GM18508 (cell line): Measurements from ENCODE around the gene SGF29.
"Not testable (repeated sequence)": the region's sequence is repeated elsewhere in the genome, so short reads cannot be mapped to it uniquely, and the experiment has no call there.

Source experiments
- ATAC-seq: cut with Tn5 transposase; IDR thresholded peaks from one replicate; pipeline ENCODE4 v1.9.1; 2021; ENCODE audit warnings: moderate number of reproducible peaks; ENCODE audit not compliant: insufficient read depth, unreplicated experiment

SGF29 gene

GRCh38 chr16:28562199-28562598 lies 8.5 kb downstream of the SGF29 start:
- ATAC-seq = no peak

- no peak for ATAC-seq
These were observed 9.5 kb downstream of the SGF29 start for GRCh38 chr16:28563218-28563617.

- ATAC-seq = not testable (repeated sequence)
These were observed 12.7 kb downstream of the SGF29 start for GRCh38 chr16:28566233-28566925.

GRCh38 chr16:28567292-28567691 lies 13.6 kb downstream of the SGF29 start:
- no peak for ATAC-seq

- no peak for ATAC-seq
These were observed 15.3 kb downstream of the SGF29 start for GRCh38 chr16:28569021-28569420.

GRCh38 chr16:28569968-28570752 lies 16.4 kb downstream of the SGF29 start:
- ATAC-seq = no peak

GRCh38 chr16:28572696-28573510 lies 19.2 kb downstream of the SGF29 start:
- no peak for ATAC-seq

GRCh38 chr16:28573738-28574718 lies 20.3 kb downstream of the SGF29 start:
- ATAC-seq = no peak

GRCh38 chr16:28574925-28575324 lies 21.2 kb downstream of the SGF29 start:
- ATAC-seq = no peak

- ATAC-seq = no peak
These were observed 21.9 kb downstream of the SGF29 start for GRCh38 chr16:28575446-28576109.

GRCh38 chr16:28580726-28581315 lies 27.1 kb downstream of the SGF29 start:
- ATAC-seq = no peak

- no peak for ATAC-seq
These were observed 32.0 kb downstream of the SGF29 start for GRCh38 chr16:28585674-28586073.

GRCh38 chr16:28586466-28586865 lies 32.7 kb downstream of the SGF29 start:
- no peak for ATAC-seq

- ATAC-seq = no peak
These were observed 33.7 kb downstream of the SGF29 start for GRCh38 chr16:28587386-28587785.

GRCh38 chr16:28589069-28589468 lies 35.3 kb downstream of the SGF29 start:
- ATAC-seq = no peak

- no peak for ATAC-seq
These were observed 36.2 kb downstream of the SGF29 start for GRCh38 chr16:28589930-28590329.

GRCh38 chr16:28590384-28591340 lies 36.9 kb downstream of the SGF29 start:
- ATAC-seq = no peak

GRCh38 chr16:28591355-28591754 lies 37.6 kb downstream of the SGF29 start:
- ATAC-seq = no peak
